DOHH2 (cell line): Measurements from ENCODE around the gene WBP11.
A peak's percentile ranks its signal among the peaks of the same experiment; 100 is the strongest.
"Not testable (repeated sequence)": the region's sequence is repeated elsewhere in the genome, so short reads cannot be mapped to it uniquely, and the experiment has no call there.

ENCODE experiments used
- H3F3A ChIP-seq: fragments of 200-600 bp; sonication (generic), shearing (Covaris generic); 2 replicates; pipeline ENCODE4 v1.6.0; 2016; ENCODE audit warnings: antibody characterized with exemption, mild to moderate bottlenecking; ENCODE audit not compliant: control insufficient read depth, insufficient read depth
- H3K27ac ChIP-seq: fragments of 200-600 bp; sonication (generic); 2 replicates; pipeline ENCODE4 v1.5.1; 2014; ENCODE audit warnings: low read depth, mild to moderate bottlenecking, low read length, moderate library complexity
- H3K27me3 ChIP-seq: fragments of 200-600 bp; sonication (generic); 2 replicates; pipeline ENCODE4 v1.6.1; 2014; ENCODE audit warnings: mild to moderate bottlenecking, low read length, mixed read lengths; ENCODE audit not compliant: control insufficient read depth
- H3K36me3 ChIP-seq: fragments of 200-600 bp; sonication (generic); 2 replicates; pipeline ENCODE4 v1.6.1; 2014; ENCODE audit warnings: mild to moderate bottlenecking, low read length, moderate library complexity, mixed read lengths; ENCODE audit not compliant: control insufficient read depth
- H3K4me1 ChIP-seq: fragments of 200-600 bp; sonication (generic); 2 replicates; pipeline ENCODE4 v1.6.1; 2014; ENCODE audit warnings: mild to moderate bottlenecking, low read length, mixed read lengths; ENCODE audit not compliant: control insufficient read depth
- H3K4me2 ChIP-seq: fragments of 200-600 bp; sonication (generic); 2 replicates; pipeline ENCODE4 v1.6.0; 2014; ENCODE audit warnings: mild to moderate bottlenecking, low read length, moderate library complexity
- H3K4me3 ChIP-seq: fragments of 200-600 bp; sonication (generic); 2 replicates; pipeline ENCODE4 v1.5.1; 2014; ENCODE audit warnings: mild to moderate bottlenecking, low read length, mixed read lengths
- H3K79me2 ChIP-seq: fragments of 200-600 bp; sonication (generic); 2 replicates; pipeline ENCODE4 v1.6.1; 2014; ENCODE audit warnings: mild to moderate bottlenecking, low read length, mixed read lengths; ENCODE audit not compliant: control insufficient read depth
- H3K9me2 ChIP-seq: fragments of 200-600 bp; sonication (generic); replicated peaks from 2 replicates; pipeline ENCODE4 v1.6.1; 2014; ENCODE audit warnings: mild to moderate bottlenecking, low read length, mixed read lengths; ENCODE audit not compliant: control insufficient read depth
- H3K9me3 ChIP-seq: fragments of 200-600 bp; sonication (generic); 2 replicates; pipeline ENCODE4 v1.6.1; 2014; ENCODE audit warnings: antibody characterized with exemption, low read length, mixed read lengths; ENCODE audit not compliant: control insufficient read depth, insufficient read depth
- H4K20me1 ChIP-seq: fragments of 200-600 bp; sonication (generic); 2 replicates; pipeline ENCODE4 v1.6.0; 2014; ENCODE audit warnings: low read depth, mild to moderate bottlenecking, antibody characterized with exemption, low read length, moderate library complexity; ENCODE audit not compliant: control insufficient read depth, insufficient read depth
- CTCF ChIP-seq: fragments of 200-600 bp; sonication (generic); IDR thresholded peaks from one replicate; pipeline ENCODE4 v1.5.1; 2014; ENCODE audit warnings: antibody characterized with exemption, mild to moderate bottlenecking, low read depth, low read length; ENCODE audit not compliant: poor library complexity, severe bottlenecking
- EZH2phosphoT487 ChIP-seq: fragments of 200-600 bp; sonication (generic); IDR thresholded peaks from 2 replicates; pipeline ENCODE4 v1.6.1; 2017; ENCODE audit warnings: borderline replicate concordance, mild to moderate bottlenecking, antibody characterized with exemption, low read length, moderate library complexity, mixed read lengths

The WBP11 gene

DNA sequence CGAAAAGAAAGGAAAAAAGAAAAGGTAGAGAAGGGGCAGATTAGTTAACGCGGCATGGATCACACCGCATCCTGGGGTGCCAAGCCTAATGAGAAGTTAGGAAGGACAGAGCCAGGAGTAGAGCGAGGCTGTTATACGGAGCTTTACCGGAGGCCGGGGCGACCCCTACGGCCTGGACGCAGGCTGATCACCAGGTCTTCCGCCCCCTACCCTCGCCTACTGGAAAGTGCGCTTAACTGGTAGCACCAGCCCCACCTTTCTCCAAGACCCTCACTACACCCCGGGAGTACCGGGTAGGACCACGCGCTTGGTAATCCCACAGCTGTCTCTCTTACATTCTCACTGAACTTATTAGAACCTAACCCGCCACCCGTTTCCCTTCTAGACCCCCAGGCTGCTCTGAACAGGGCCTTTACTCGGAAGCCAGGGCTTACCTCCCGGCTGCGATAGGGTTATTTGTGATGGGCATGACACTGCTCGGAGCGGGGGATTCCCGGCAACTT, 33.8 kb downstream of the WBP11 start:
- Histone ChIP-seq H3K79me2 (peaks cover 33% of the 10 kb centered on the region), H3K4me1 (peaks cover 51% of the 10 kb centered on the region), H3K4me2 (peak overlapping the region; percentile 94), H3K4me3 (peak overlapping the region; percentile 95), H3K36me3 (peaks cover 38% of the 10 kb centered on the region), H3K27me3 (no peaks in the 10 kb centered on the region), H4K20me1 (no peaks in the 10 kb centered on the region), H3K9me3 (0 out of 2 replicates have a peak, but pooled peaks cover 4% of the 10 kb centered on the region), H3K27ac (peak overlapping the region; percentile 96), H3F3A (peaks cover 30% of the 10 kb centered on the region), H3K9me2 (no peaks in the 10 kb centered on the region)
- no peak for TF ChIP-seq EZH2phosphoT487

DNA sequence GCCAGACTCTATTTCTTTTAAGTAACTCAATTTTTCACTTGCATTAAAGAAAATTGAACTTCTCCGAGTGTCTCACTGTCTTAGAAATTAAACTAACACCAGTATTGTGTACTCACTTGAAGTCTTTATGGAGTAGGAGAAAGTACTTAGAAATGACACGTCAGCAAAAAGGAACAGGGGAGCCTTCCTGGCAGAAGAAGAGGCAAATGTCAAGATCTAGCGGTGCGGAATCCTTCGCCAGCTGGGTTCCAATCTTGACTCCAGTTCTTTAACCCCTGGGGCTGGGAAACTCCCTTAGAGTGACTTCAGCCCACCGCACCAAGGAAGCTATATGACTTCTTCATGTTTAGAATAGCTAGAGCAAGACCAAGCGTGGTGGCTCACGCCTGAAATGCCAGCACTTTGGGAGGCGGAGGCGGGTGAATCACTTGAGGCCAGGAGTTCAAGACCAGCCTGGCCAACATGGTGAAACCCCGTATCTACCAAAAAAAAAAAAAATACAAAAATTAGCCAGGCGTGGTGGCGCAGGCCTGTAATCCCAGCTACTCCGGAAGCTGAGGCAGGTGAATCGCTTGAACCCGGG, 34.4 kb downstream of the WBP11 start:
- H3F3A ChIP-seq = peaks cover 30% of the 10 kb centered on the region
- TF ChIP-seq EZH2phosphoT487 (no peak), CTCF (no peak)
- H3K9me3 ChIP-seq = 0 out of 2 replicates have a peak, but pooled peaks cover 4% of the 10 kb centered on the region
- H3K9me2 ChIP-seq = no peaks in the 10 kb centered on the region
- H3K4me3 ChIP-seq = peak overlapping the region; percentile 95
- H3K27me3 ChIP-seq = no peaks in the 10 kb centered on the region
- H3K4me2 ChIP-seq = peak overlapping the region; percentile 94
- peaks cover 38% of the 10 kb centered on the region for H3K36me3 ChIP-seq
- H3K27ac ChIP-seq = no peak overlapping the region; the same call in 1 of the 2 replicates
- H4K20me1 ChIP-seq = no peaks in the 10 kb centered on the region
- H3K79me2 ChIP-seq = peaks cover 30% of the 10 kb centered on the region
- peaks cover 48% of the 10 kb centered on the region for H3K4me1 ChIP-seq

GRCh38 chr12:14767617-14768016, 35.7 kb downstream of the WBP11 start:
- Histone ChIP-seq H3K9me3 (0 out of 2 replicates have a peak, but pooled peaks cover 4% of the 10 kb centered on the region), H3K27me3 (no peaks in the 10 kb centered on the region), H3K36me3 (peaks cover 38% of the 10 kb centered on the region), H3K4me2 (peak overlapping the region; percentile 94), H4K20me1 (no peaks in the 10 kb centered on the region), H3K9me2 (no peaks in the 10 kb centered on the region), H3K79me2 (peaks cover 22% of the 10 kb centered on the region), H3K27ac (no peak overlapping the region), H3F3A (peaks cover 25% of the 10 kb centered on the region), H3K4me3 (peak overlapping the region; percentile 0; the same call in 1 of the 2 replicates), H3K4me1 (peaks cover 36% of the 10 kb centered on the region)
- TF ChIP-seq EZH2phosphoT487 = no peak
- TF ChIP-seq CTCF = no peak

GRCh38 chr12:14766649-14767215, 36.5 kb downstream of the WBP11 start:
- 0 out of 2 replicates have a peak, but pooled peaks cover 4% of the 10 kb centered on the region for H3K9me3 ChIP-seq
- H3K27me3 ChIP-seq = no peaks in the 10 kb centered on the region
- H3K36me3 ChIP-seq = peaks cover 44% of the 10 kb centered on the region
- H3F3A ChIP-seq = peaks cover 20% of the 10 kb centered on the region
- no peak overlapping the region for H3K4me2 ChIP-seq
- TF ChIP-seq EZH2phosphoT487 = no peak
- no peak for TF ChIP-seq CTCF
- no peaks in the 10 kb centered on the region for H4K20me1 ChIP-seq
- H3K79me2 ChIP-seq = peaks cover 22% of the 10 kb centered on the region
- no peaks in the 10 kb centered on the region for H3K9me2 ChIP-seq
- H3K4me3 ChIP-seq = no peak overlapping the region
- H3K4me1 ChIP-seq = peaks cover 29% of the 10 kb centered on the region
- H3K27ac ChIP-seq = no peak overlapping the region

- H3K4me1 ChIP-seq = peaks cover 24% of the 10 kb centered on the region
- H3K79me2 ChIP-seq = peaks cover 22% of the 10 kb centered on the region
- peaks cover 44% of the 10 kb centered on the region for H3K36me3 ChIP-seq
- H4K20me1 ChIP-seq, H3K9me3 ChIP-seq, H3K27ac ChIP-seq, H3K9me2 ChIP-seq, H3K4me3 ChIP-seq, H3K4me2 ChIP-seq, H3K27me3 ChIP-seq: not testable (repeated sequence)
- peaks cover 15% of the 10 kb centered on the region for H3F3A ChIP-seq
Observed at GRCh38 chr12:14766020-14766419, 37.3 kb downstream of the WBP11 start.
